ENCODE measurements around the gene NUDT13.

NUDT13 gene
- long read RNA-seq, transcript NUDT13-203 (8 exons, 1,919 nt), result minor isoform, 9 of 60 reads
- long read RNA-seq, transcript NUDT13-202 (9 exons, 2,102 nt), result major isoform, 27 of 60 reads
- long read RNA-seq, partial matches to known transcripts, result 2 of 60 reads
- long read RNA-seq, other reads (novel, unspliced or antisense), result 18 of 60 reads

GRCh38 chr10:73110345-73110849 is at the start of gene NUDT13:
Gene NUDT13 (plus strand): TSS chr10:73110455. CDS start chr10:73114366, 3,911 bp downstream.
- DNase-seq (ENCODE audit: low read depth in 1 of 2, low spot score in 1 of 2), result peak; percentile 44 to 91
- peak within 1 kb of the TSS; percentile 48 for H3K4me3 ChIP-seq (replicated peaks; ENCODE audit: insufficient read depth, low read length)
- peak within 1 kb of the TSS; percentile 68 for H3K27ac ChIP-seq (replicated peaks)
- H3K27me3 ChIP-seq (ENCODE audit: insufficient read depth, poor library complexity, severe bottlenecking), result no peaks in the 10 kb centered on the region
- no peak for TF ChIP-seq CTCF (IDR thresholded peaks at IDR 0.05; ENCODE audit: insufficient read depth, low read length)
- TF ChIP-seq REST (IDR thresholded peaks at IDR 0.05; ENCODE audit: insufficient replicate concordance, low read depth), result no peak
- TF ChIP-seq SPI1 (IDR thresholded peaks at IDR 0.05; ENCODE audit: borderline replicate concordance, low read depth), result peak; percentile 70; the same call in 1 of the 2 replicates
- TF ChIP-seq GABPA (IDR thresholded peaks at IDR 0.05; ENCODE audit: low read depth), result peak; percentile 84
- TF ChIP-seq POLR2AphosphoS5 (IDR thresholded peaks at IDR 0.05; ENCODE audit: low read depth), result peak; percentile 99

GRCh38 chr10:73060738-73061635 is 49.3 kb upstream of the NUDT13 start:
- H3K4me3 ChIP-seq (replicated peaks; ENCODE audit: insufficient read depth, low read length), result no peak overlapping the region
- H3K27ac ChIP-seq (replicated peaks), result no peak overlapping the region
- H3K27me3 ChIP-seq (ENCODE audit: insufficient read depth, poor library complexity, severe bottlenecking), result no peaks in the 10 kb centered on the region
- TF ChIP-seq POLR2AphosphoS5 (IDR thresholded peaks at IDR 0.05; ENCODE audit: low read depth) (no peak), SPI1 (IDR thresholded peaks at IDR 0.05; ENCODE audit: borderline replicate concordance, low read depth) (no peak), CTCF (IDR thresholded peaks at IDR 0.05; ENCODE audit: insufficient read depth, low read length) (peak; percentile 7), REST (IDR thresholded peaks at IDR 0.05; ENCODE audit: insufficient replicate concordance, low read depth) (no peak)
- DNase-seq (ENCODE audit: low read depth in 1 of 2, low spot score in 1 of 2), result peak in 1 of 2 experiments; percentile 18

- Histone ChIP-seq H3K27ac (replicated peaks) (no peak overlapping the region), H3K27me3 (ENCODE audit: insufficient read depth, poor library complexity, severe bottlenecking) (no peaks in the 10 kb centered on the region), H3K4me3 (replicated peaks; ENCODE audit: insufficient read depth, low read length) (no peak overlapping the region)
- TF ChIP-seq CTCF (IDR thresholded peaks at IDR 0.05; ENCODE audit: insufficient read depth, low read length) (no peak), REST (IDR thresholded peaks at IDR 0.05; ENCODE audit: insufficient replicate concordance, low read depth) (no peak), SPI1 (IDR thresholded peaks at IDR 0.05; ENCODE audit: borderline replicate concordance, low read depth) (no peak), POLR2AphosphoS5 (IDR thresholded peaks at IDR 0.05; ENCODE audit: low read depth) (no peak), GABPA (IDR thresholded peaks at IDR 0.05; ENCODE audit: low read depth) (no peak)
- DNase-seq (ENCODE audit: low read depth in 1 of 2, low spot score in 1 of 2), result no peak
These were observed 48.5 kb upstream of the NUDT13 start for GRCh38 chr10:73061743-73062142.

Data from HL-60 (cell line).